H9 (cell line): ENCODE data around the gene SYT17. TPM values are rescaled to one million over a fixed set of nuclear protein-coding genes. Genes with fewer than 3 reads are reported as not detected.

Experiments used
- DNase-seq: peaks from one replicate; pipeline ENCODE4 v3.0.0-alpha.2; 2017
- H2AFZ ChIP-seq: one replicate; pipeline ENCODE4 v1.6.1; 2013; ENCODE audit warnings: mild to moderate bottlenecking, low read length, control low read depth, moderate library complexity
- H2AK5ac ChIP-seq: 2 replicates; pipeline ENCODE4 v1.6.1; 2013; ENCODE audit warnings: low read length, control low read depth, mixed read lengths; ENCODE audit not compliant: insufficient read length
- H2BK120ac ChIP-seq: one replicate; pipeline ENCODE4 v1.6.1; 2013; ENCODE audit warnings: low read depth, mild to moderate bottlenecking, low read length, control low read depth, inconsistent platforms; ENCODE audit not compliant: poor library complexity, severe bottlenecking
- H2BK12ac ChIP-seq: 2 replicates; pipeline ENCODE4 v1.6.1; 2013; ENCODE audit warnings: low read length, control low read depth, mixed read lengths, low read depth; ENCODE audit not compliant: insufficient read length
- H2BK15ac ChIP-seq: 2 replicates; pipeline ENCODE4 v1.6.1; 2013; ENCODE audit warnings: low read depth, low read length, control low read depth
- H2BK20ac ChIP-seq: one replicate; pipeline ENCODE4 v1.6.1; 2013; ENCODE audit warnings: low read depth, mild to moderate bottlenecking, low read length, control low read depth, inconsistent platforms; ENCODE audit not compliant: poor library complexity, severe bottlenecking
- H2BK5ac ChIP-seq: 2 replicates; pipeline ENCODE4 v1.6.1; 2013; ENCODE audit warnings: low read length, control low read depth, mixed read lengths; ENCODE audit not compliant: insufficient read length
- H3K14ac ChIP-seq: 2 replicates; pipeline ENCODE4 v1.6.1; 2013; ENCODE audit warnings: low read length, control low read depth; ENCODE audit not compliant: insufficient read depth
- H3K18ac ChIP-seq: 2 replicates; pipeline ENCODE4 v1.6.1; 2013; ENCODE audit warnings: low read depth, mild to moderate bottlenecking, mixed read lengths, low read length, control low read depth; ENCODE audit not compliant: insufficient read length
- H3K23ac ChIP-seq: 2 replicates; pipeline ENCODE4 v1.6.1; 2013; ENCODE audit warnings: low read length, control low read depth, mixed read lengths, low read depth; ENCODE audit not compliant: insufficient read length
- H3K23me2 ChIP-seq: 2 replicates; pipeline ENCODE4 v1.6.1; 2013; ENCODE audit warnings: low read depth, mild to moderate bottlenecking, mixed read lengths, low read length, control low read depth; ENCODE audit not compliant: insufficient read length, poor library complexity, severe bottlenecking
- H3K27ac ChIP-seq: 2 replicates; pipeline ENCODE4 v1.5.1; 2013; ENCODE audit warnings: low read length, control low read depth, mixed read lengths, low read depth; ENCODE audit not compliant: insufficient read length
- H3K27me3 ChIP-seq: 2 replicates; pipeline ENCODE4 v1.6.1; 2013; ENCODE audit warnings: low read length, control low read depth, inconsistent platforms; ENCODE audit not compliant: insufficient read depth
- H3K4ac ChIP-seq: 2 replicates; pipeline ENCODE4 v1.6.1; 2013; ENCODE audit warnings: low read depth, mild to moderate bottlenecking, control low read depth, inconsistent platforms, low read length, moderate library complexity
- H3K4me1 ChIP-seq: 2 replicates; pipeline ENCODE4 v1.6.1; 2013; ENCODE audit warnings: low read length, control low read depth, inconsistent platforms; ENCODE audit not compliant: insufficient read depth
- H3K4me2 ChIP-seq: 2 replicates; pipeline ENCODE4 v1.6.1; 2013; ENCODE audit warnings: low read length, control low read depth, mixed read lengths; ENCODE audit not compliant: insufficient read length, insufficient read depth
- H3K56ac ChIP-seq: 2 replicates; pipeline ENCODE4 v1.6.1; 2013; ENCODE audit warnings: low read depth, mild to moderate bottlenecking, mixed read lengths, low read length, control low read depth; ENCODE audit not compliant: insufficient read length
- H3K79me1 ChIP-seq: 2 replicates; pipeline ENCODE4 v1.6.1; 2013; ENCODE audit warnings: low read depth, mild to moderate bottlenecking, moderate library complexity, low read length, control low read depth, inconsistent platforms; ENCODE audit not compliant: insufficient read depth, poor library complexity, severe bottlenecking
- H3K79me2 ChIP-seq: 2 replicates; pipeline ENCODE4 v1.6.1; 2013; ENCODE audit warnings: low read length, control low read depth, inconsistent platforms; ENCODE audit not compliant: insufficient read depth
- H3K9ac ChIP-seq: 2 replicates; pipeline ENCODE4 v1.6.1; 2013; ENCODE audit warnings: low read length, control low read depth, mixed read lengths; ENCODE audit not compliant: insufficient read length; ENCODE audit errors: extremely low read depth
- H3K9me3 ChIP-seq: one replicate; pipeline ENCODE4 v1.6.1; 2013; ENCODE audit warnings: low read depth, low read length, inconsistent platforms; ENCODE audit not compliant: control insufficient read depth
- H3T11ph ChIP-seq: one replicate; pipeline ENCODE4 v1.6.1; 2013; ENCODE audit warnings: mild to moderate bottlenecking, low read length, control low read depth, inconsistent platforms
- H4K20me1 ChIP-seq: one replicate; pipeline ENCODE4 v1.6.1; 2013; ENCODE audit not compliant: control insufficient read depth, insufficient read length, insufficient read depth
- H4K5ac ChIP-seq: 2 replicates; pipeline ENCODE4 v1.6.1; 2013; ENCODE audit warnings: low read depth, mild to moderate bottlenecking, mixed read lengths, low read length, control low read depth; ENCODE audit not compliant: insufficient read length
- H4K8ac ChIP-seq: replicated peaks from 2 replicates; pipeline ENCODE4 v1.6.1; 2013; ENCODE audit warnings: low read length, control low read depth, mixed read lengths, low read depth; ENCODE audit not compliant: insufficient read length
- H4K91ac ChIP-seq: 2 replicates; pipeline ENCODE4 v1.6.1; 2013; ENCODE audit warnings: low read depth, mild to moderate bottlenecking, moderate library complexity, mixed read lengths, low read length, control low read depth; ENCODE audit not compliant: insufficient read length
- H3K27ac Mint-ChIP-seq, 3 experiments: 2 replicates in 2 of 3; 3 replicates in 1 of 3; pipeline ENCODE4 v1.8.0; 2020 to 2021; ENCODE audit warnings: mixed read lengths in 3 of 3, mild to moderate bottlenecking in 1 of 3, moderate library complexity in 1 of 3
- H3K27me3 Mint-ChIP-seq: 2 replicates; pipeline ENCODE4 v1.8.0; 2021; ENCODE audit warnings: low read depth, mild to moderate bottlenecking, moderate library complexity, mixed read lengths
- H3K36me3 Mint-ChIP-seq, 3 experiments: 2 replicates in 2 of 3; 3 replicates in 1 of 3; pipeline ENCODE4 v1.8.0; 2020 to 2021; ENCODE audit warnings: low read depth in 3 of 3, mixed read lengths in 3 of 3; ENCODE audit not compliant: insufficient read depth in 1 of 3
- H3K4me1 Mint-ChIP-seq, 2 experiments: 2 replicates each; pipeline ENCODE4 v1.8.0; 2020; ENCODE audit warnings: mixed read lengths in 2 of 2
- H3K4me3 Mint-ChIP-seq, 2 experiments: 2 replicates in 1 of 2; 3 replicates in 1 of 2; pipeline ENCODE4 v1.8.0; 2020 to 2021; ENCODE audit warnings: mild to moderate bottlenecking in 2 of 2, mixed read lengths in 2 of 2, moderate library complexity in 1 of 2
- H3K9me3 Mint-ChIP-seq, 2 experiments: 2 replicates in 1 of 2; 3 replicates in 1 of 2; pipeline ENCODE4 v1.8.0; 2020; ENCODE audit warnings: mild to moderate bottlenecking in 2 of 2, mixed read lengths in 2 of 2, moderate library complexity in 1 of 2
- CTCF ChIP-seq: fragments of 200-600 bp; sonication (generic); conservative IDR thresholded peaks from 3 replicates; pipeline ENCODE4 v1.8.0; 2021; ENCODE audit warnings: antibody characterized with exemption, mild to moderate bottlenecking
- WGBS: extraction: QIAGEN DNeasy Blood & Tissue Kit; methylation state at CpG from one replicate; pipeline ENCODE4 v1.1.7; 2013; ENCODE audit warnings: missing lambda C conversion rate, low lambda C conversion rate, mixed read lengths; ENCODE audit not compliant: insufficient read length; ENCODE audit errors: extremely low coverage; 5-methylcytosine and 5-hydroxymethylcytosine counted together
- total RNA-seq: library from RNA; stranded (reverse); gene quantifications from 2 replicates; pipeline ENCODE4 v1.2.1, GENCODE V29; 2021

Gene SYT17
- total RNA-seq, 1 experiment from 2014 or later: 3.0 TPM

DNA sequence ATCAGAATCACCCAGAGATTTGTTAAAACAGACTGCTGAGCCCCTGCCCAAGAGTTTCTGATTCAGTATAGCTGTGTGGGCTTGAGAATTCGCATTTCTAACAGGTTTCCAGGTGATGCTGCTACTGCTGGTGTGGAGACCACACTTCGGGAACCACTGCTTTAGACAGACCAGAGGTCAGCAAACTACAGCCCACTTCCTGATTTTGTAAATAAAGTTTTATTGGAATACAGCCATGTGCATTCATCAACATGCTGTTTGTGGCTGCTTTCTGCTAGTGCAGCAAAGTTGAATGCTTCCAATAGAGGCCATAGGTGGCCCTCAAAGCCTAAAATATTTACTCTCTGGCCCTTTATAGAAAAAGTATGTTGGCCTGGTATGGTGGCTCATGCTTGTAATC is 84.9 kb downstream of the SYT17 start:
- Histone ChIP-seq H3K79me1 (no peaks in the 10 kb centered on the region), H4K20me1 (no peaks in the 10 kb centered on the region), H3K4me2 (no peak overlapping the region), H3K23me2 (no peaks in the 10 kb centered on the region), H3K18ac (no peak overlapping the region), H3K14ac (no peak overlapping the region), H2BK12ac (no peak overlapping the region), H3K9ac (no peak overlapping the region), H2BK15ac (no peak overlapping the region), H3K4me1 (peaks cover 4% of the 10 kb centered on the region; the same call in 1 of the 2 replicates), H3K9me3 (no peaks in the 10 kb centered on the region), H3K4ac (no peak overlapping the region), H3K27ac (no peak overlapping the region), H3T11ph (no peak overlapping the region), H4K5ac (no peak overlapping the region), H2BK20ac (no peak overlapping the region), H4K91ac (no peak overlapping the region), H2AK5ac (no peak overlapping the region), H2BK120ac (no peak overlapping the region), H3K56ac (no peak overlapping the region), H2BK5ac (no peak overlapping the region), H3K27me3 (no peaks in the 10 kb centered on the region), H3K79me2 (no peaks in the 10 kb centered on the region), H3K23ac (no peak overlapping the region), H4K8ac (no peak overlapping the region), H2AFZ (no peak overlapping the region)
- H3K4me1 Mint-ChIP-seq: peaks cover 22 to 32% of the 10 kb centered on the region in 2 experiments
- no peak for TF ChIP-seq CTCF
- no peaks in the 10 kb centered on the region; the same call in 1 of the 2 replicates for H3K27me3 Mint-ChIP-seq
- H3K36me3 Mint-ChIP-seq: no peaks in the 10 kb centered on the region; a peak in 1 of 7 replicates
- H3K27ac Mint-ChIP-seq: no peak overlapping the region; a peak in 1 of 7 replicates
- H3K4me3 Mint-ChIP-seq: no peak overlapping the region
- no CpG with 5 or more reads among the region's 2 CpGs for WGBS
- DNase-seq: no peak
- H3K9me3 Mint-ChIP-seq: peaks cover 1 to 3% of the 10 kb centered on the region in 2 experiments; a peak in 1 of 5 replicates
